HG02678 (cell line): ENCODE data around the gene LST1.

Source experiments
- ATAC-seq: cut with Tn5 transposase; IDR thresholded peaks from one replicate; pipeline ENCODE4 v1.9.1; 2021; ENCODE audit warnings: mild to moderate bottlenecking, moderate library complexity; ENCODE audit not compliant: unreplicated experiment

The LST1 gene

DNA sequence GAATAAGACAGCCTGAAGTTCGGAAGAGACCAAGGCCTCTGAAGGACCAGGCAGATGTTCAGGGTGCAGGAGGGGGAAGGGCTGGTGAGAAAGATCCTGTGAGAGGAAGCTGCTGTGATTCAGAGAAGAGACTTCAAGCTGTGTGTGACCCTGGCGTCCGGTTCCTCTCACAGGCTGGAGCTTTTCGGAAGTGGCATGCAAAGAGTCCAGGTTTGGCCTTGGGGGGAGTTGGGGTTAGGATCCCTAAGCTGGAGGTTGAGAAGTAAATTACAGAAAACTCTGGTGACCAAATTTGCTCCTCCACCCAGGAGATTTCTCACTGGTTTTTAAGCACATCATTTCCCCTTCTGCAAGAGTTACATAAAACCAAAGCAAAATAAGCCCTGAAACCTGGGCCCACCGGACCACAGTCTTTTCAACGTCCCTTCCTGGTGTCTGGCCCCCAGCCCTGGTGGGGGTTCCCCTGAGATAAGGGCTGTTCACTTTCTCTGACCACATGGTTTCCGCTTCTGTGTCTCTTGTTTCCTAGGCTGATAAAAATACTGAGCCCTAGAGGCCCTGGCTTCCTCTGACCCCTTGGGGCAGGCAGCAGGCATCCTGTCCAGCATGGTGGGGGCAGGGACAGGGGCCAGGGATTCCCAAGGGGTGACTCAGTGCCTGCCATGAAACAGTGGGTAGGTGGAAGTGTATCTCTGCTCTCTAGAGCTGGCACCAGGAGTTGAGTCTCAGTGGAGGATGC is 25.9 kb upstream of the LST1 start:
- peak; percentile 70 for ATAC-seq

DNA sequence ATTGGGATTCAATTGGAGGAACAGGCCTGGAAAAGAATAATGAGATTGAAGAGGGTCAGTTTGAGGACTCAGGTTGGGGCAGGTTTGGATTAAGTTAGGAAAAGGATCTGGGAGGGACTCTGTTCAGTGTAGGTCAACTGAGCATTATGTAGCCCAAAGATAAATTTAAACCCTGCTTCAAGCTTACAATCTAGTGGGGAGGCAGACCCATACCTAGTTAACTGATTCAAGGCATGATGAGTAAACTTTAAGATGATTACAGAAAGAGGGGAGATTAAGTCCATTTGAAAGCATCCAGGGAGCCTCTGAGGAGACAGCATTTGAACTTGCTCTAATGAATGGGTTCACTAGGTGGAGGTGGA is 25.4 kb upstream of the LST1 start:
- no peak for ATAC-seq

DNA sequence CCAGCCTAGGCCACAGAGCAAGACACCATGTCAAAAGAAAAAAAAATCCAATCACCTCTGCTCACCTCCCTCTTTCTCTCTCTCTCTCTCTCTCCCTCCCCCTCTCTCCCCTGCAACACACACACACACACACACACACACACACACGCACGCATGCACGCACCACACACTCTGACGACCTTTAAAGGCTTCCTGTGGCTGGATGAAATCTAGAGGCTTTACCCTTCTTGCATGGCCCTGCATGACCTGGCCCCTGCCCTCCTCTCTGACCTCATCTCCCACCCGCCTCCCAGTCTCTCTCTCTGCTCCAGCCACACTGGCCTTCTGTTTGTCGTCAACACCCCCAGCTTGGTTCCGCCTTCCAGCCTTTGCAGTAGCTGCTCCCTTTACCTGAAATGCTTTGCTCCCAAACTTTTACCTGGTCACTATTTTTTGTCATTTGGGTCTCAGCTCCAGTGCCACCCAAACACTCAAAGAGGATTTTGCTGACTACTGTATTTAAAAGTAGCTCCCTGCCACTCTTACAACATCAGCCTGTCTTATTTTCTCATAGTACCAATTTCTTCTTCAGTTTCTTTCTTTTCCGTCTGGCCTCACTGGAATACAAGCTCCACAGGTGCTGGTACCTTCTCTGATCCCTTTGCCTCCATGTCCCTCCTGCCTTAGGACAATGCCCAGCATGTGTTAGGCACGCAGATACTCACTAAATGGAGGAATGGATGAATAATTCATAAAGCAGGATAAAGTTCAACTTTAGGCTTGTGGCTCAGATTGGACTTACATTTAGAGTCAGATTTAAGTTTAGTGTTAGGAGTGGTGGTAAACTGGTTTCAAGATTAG is 18.3 kb upstream of the LST1 start:
- no peak for ATAC-seq

DNA sequence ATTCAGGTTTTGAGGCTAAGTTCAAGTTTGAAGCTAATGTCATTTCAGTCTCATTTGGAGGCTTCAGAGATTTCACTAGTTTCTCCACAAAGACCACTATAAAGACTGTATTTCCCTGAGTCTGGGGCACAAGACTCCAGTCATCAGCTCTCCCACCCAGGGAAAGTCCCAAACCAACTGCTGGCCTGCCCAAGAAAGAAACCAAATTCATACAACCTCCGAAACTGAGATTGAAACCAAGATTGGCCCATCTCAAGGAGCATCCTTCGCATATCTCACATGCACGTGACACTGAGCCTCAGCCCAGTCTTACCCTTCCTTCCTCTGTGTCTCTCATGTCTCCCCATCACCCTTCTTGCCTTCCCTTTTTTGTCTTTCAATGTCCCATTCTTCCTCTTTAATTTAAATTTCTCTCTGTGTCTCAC is 17.5 kb upstream of the LST1 start:
- peak; percentile 73 for ATAC-seq

DNA sequence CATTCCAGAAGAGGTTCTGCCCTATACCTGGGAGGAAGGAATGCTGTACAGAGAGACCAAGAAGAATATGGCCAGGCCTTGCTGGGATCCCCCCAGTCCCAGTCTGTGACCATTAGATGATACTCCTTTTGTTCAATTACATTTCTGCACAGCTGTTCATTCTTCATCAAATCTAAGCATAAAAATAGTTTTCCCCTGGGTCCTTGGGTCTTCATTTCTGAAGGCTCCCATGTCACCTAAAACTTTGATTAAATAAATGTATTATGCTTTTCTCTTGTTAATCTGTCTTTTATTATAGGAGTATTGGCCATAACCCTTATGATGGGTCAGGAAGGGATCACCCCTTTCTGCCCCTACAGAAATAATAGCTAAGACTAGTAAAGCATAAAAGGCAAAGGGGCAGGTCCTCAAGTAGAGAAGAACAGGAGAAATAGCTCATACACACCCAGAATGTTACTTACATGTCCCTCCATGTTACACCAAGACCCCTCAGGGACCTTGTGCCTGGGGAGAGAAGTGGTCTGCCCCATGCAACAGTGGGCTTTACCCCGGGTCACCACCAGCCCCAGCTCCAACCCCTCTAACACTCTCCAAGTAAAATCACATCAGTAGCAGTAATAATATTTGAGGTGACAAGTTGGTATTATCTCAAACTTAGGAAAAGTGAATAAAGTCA is 16.1 kb upstream of the LST1 start:
- no peak for ATAC-seq

DNA sequence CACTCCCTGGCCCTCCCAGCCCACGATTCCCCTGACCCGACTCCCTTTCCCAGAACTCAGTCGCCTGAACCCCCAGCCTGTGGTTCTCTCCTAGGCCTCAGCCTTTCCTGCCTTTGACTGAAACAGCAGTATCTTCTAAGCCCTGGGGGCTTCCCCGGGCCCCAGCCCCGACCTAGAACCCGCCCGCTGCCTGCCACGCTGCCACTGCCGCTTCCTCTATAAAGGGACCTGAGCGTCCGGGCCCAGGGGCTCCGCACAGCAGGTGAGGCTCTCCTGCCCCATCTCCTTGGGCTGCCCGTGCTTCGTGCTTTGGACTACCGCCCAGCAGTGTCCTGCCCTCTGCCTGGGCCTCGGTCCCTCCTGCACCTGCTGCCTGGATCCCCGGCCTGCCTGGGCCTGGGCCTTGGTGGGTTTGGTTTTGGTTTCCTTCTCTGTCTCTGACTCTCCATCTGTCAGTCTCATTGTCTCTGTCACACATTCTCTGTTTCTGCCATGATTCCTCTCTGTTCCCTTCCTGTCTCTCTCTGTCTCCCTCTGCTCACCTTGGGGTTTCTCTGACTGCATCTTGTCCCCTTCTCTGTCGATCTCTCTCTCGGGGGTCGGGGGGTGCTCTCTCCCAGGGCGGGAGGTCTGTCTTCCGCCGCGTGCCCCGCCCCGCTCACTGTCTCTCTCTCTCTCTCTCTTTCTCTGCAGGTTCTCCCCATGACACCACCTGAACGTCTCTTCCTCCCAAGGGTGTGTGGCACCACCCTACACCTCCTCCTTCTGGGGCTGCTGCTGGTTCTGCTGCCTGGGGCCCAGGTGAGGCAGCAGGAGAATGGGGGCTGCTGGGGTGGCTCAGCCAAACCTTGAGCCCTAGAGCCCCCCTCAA is 13.8 kb upstream of the LST1 start, which contains the start of gene LTA:
Gene LTA, plus strand, starts transcription at position 249 of the 871 bp plus-strand sequence. Its CDS starts 454 bp downstream, at position 703.
- ATAC-seq = no peak

DNA sequence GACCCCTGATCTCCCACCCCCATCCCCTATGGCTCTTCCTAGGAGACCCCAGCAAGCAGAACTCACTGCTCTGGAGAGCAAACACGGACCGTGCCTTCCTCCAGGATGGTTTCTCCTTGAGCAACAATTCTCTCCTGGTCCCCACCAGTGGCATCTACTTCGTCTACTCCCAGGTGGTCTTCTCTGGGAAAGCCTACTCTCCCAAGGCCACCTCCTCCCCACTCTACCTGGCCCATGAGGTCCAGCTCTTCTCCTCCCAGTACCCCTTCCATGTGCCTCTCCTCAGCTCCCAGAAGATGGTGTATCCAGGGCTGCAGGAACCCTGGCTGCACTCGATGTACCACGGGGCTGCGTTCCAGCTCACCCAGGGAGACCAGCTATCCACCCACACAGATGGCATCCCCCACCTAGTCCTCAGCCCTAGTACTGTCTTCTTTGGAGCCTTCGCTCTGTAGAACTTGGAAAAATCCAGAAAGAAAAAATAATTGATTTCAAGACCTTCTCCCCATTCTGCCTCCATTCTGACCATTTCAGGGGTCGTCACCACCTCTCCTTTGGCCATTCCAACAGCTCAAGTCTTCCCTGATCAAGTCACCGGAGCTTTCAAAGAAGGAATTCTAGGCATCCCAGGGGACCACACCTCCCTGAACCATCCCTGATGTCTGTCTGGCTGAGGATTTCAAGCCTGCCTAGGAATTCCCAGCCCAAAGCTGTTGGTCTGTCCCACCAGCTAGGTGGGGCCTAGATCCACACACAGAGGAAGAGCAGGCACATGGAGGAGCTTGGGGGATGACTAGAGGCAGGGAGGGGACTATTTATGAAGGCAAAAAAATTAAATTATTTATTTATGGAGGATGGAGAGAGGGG is 12.6 kb upstream of the LST1 start:
- no peak for ATAC-seq

DNA sequence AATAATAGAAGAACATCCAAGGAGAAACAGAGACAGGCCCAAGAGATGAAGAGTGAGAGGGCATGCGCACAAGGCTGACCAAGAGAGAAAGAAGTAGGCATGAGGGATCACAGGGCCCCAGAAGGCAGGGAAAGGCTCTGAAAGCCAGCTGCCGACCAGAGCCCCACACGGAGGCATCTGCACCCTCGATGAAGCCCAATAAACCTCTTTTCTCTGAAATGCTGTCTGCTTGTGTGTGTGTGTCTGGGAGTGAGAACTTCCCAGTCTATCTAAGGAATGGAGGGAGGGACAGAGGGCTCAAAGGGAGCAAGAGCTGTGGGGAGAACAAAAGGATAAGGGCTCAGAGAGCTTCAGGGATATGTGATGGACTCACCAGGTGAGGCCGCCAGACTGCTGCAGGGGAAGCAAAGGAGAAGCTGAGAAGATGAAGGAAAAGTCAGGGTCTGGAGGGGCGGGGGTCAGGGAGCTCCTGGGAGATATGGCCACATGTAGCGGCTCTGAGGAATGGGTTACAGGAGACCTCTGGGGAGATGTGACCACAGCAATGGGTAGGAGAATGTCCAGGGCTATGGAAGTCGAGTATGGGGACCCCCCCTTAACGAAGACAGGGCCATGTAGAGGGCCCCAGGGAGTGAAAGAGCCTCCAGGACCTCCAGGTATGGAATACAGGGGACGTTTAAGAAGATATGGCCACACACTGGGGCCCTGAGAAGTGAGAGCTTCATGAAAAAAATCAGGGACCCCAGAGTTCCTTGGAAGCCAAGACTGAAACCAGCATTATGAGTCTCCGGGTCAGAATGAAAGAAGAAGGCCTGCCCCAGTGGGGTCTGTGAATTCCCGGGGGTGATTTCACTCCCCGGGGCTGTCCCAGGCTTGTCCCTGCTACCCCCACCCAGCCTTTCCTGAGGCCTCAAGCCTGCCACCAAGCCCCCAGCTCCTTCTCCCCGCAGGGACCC is 11.7 kb upstream of the LST1 start:
- ATAC-seq = no peak

DNA sequence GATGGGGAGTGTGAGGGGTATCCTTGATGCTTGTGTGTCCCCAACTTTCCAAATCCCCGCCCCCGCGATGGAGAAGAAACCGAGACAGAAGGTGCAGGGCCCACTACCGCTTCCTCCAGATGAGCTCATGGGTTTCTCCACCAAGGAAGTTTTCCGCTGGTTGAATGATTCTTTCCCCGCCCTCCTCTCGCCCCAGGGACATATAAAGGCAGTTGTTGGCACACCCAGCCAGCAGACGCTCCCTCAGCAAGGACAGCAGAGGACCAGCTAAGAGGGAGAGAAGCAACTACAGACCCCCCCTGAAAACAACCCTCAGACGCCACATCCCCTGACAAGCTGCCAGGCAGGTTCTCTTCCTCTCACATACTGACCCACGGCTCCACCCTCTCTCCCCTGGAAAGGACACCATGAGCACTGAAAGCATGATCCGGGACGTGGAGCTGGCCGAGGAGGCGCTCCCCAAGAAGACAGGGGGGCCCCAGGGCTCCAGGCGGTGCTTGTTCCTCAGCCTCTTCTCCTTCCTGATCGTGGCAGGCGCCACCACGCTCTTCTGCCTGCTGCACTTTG is 10.7 kb upstream of the LST1 start, which contains the start of gene TNF:
Gene TNF, plus strand, starts transcription at position 231 of the 567 bp plus-strand sequence. Its CDS starts 177 bp downstream, at position 408.
- ATAC-seq = no peak

DNA sequence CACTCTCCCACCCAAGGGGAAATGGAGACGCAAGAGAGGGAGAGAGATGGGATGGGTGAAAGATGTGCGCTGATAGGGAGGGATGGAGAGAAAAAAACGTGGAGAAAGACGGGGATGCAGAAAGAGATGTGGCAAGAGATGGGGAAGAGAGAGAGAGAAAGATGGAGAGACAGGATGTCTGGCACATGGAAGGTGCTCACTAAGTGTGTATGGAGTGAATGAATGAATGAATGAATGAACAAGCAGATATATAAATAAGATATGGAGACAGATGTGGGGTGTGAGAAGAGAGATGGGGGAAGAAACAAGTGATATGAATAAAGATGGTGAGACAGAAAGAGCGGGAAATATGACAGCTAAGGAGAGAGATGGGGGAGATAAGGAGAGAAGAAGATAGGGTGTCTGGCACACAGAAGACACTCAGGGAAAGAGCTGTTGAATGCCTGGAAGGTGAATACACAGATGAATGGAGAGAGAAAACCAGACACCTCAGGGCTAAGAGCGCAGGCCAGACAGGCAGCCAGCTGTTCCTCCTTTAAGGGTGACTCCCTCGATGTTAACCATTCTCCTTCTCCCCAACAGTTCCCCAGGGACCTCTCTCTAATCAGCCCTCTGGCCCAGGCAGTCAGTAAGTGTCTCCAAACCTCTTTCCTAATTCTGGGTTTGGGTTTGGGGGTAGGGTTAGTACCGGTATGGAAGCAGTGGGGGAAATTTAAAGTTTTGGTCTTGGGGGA is 10.0 kb upstream of the LST1 start:
- ATAC-seq = no peak

DNA sequence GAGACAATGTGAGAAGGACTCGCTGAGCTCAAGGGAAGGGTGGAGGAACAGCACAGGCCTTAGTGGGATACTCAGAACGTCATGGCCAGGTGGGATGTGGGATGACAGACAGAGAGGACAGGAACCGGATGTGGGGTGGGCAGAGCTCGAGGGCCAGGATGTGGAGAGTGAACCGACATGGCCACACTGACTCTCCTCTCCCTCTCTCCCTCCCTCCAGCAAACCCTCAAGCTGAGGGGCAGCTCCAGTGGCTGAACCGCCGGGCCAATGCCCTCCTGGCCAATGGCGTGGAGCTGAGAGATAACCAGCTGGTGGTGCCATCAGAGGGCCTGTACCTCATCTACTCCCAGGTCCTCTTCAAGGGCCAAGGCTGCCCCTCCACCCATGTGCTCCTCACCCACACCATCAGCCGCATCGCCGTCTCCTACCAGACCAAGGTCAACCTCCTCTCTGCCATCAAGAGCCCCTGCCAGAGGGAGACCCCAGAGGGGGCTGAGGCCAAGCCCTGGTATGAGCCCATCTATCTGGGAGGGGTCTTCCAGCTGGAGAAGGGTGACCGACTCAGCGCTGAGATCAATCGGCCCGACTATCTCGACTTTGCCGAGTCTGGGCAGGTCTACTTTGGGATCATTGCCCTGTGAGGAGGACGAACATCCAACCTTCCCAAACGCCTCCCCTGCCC is 9.0 kb upstream of the LST1 start:
- ATAC-seq = no peak

DNA sequence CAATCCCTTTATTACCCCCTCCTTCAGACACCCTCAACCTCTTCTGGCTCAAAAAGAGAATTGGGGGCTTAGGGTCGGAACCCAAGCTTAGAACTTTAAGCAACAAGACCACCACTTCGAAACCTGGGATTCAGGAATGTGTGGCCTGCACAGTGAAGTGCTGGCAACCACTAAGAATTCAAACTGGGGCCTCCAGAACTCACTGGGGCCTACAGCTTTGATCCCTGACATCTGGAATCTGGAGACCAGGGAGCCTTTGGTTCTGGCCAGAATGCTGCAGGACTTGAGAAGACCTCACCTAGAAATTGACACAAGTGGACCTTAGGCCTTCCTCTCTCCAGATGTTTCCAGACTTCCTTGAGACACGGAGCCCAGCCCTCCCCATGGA is 8.5 kb upstream of the LST1 start:
- no peak for ATAC-seq

DNA sequence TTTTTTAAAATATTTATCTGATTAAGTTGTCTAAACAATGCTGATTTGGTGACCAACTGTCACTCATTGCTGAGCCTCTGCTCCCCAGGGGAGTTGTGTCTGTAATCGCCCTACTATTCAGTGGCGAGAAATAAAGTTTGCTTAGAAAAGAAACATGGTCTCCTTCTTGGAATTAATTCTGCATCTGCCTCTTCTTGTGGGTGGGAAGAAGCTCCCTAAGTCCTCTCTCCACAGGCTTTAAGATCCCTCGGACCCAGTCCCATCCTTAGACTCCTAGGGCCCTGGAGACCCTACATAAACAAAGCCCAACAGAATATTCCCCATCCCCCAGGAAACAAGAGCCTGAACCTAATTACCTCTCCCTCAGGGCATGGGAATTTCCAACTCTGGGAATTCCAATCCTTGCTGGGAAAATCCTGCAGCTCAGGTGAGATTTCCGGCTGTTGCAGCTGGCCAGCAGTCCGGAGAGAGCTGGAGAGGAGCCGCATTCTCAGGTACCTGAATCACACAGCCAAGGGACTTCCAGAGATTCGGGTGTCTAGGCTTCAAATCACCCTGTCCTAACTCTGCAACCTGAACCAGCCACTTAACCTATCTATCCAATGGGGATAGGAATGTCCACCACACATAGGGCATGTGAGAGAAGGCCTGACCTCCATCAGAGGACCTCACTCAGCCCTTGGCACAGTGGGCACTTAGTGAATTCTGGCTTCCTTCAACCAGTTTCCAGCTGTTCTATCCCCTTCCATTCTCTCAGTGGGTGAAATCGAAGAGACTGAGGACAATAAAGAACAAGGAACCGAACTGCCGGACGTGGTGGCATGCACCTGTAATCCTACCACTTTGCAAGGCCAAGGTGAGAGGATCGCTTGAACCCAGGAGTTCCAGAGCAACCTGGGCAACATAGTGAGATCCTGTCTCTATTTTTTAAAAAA is 7.6 kb upstream of the LST1 start:
- ATAC-seq = no peak

DNA sequence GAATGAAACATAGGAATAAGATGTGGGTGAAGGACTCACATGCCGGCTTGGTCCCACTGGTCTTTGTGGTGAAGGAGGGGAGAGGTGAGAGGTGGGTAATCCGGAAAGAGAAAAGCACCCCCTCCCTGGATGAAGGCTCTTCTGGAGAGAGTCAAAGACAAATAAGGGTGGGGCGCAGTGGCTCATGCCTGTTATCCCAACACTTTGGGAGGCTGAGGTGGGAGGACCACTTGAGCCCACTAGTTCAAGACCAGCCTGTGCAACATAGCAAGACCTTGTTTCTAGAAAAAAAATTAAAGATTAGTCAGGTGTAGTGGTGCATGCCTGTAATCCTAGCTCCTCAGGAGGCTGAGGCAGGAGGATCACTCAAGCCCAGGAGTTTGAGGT is 7.0 kb upstream of the LST1 start:
- ATAC-seq = no peak

DNA sequence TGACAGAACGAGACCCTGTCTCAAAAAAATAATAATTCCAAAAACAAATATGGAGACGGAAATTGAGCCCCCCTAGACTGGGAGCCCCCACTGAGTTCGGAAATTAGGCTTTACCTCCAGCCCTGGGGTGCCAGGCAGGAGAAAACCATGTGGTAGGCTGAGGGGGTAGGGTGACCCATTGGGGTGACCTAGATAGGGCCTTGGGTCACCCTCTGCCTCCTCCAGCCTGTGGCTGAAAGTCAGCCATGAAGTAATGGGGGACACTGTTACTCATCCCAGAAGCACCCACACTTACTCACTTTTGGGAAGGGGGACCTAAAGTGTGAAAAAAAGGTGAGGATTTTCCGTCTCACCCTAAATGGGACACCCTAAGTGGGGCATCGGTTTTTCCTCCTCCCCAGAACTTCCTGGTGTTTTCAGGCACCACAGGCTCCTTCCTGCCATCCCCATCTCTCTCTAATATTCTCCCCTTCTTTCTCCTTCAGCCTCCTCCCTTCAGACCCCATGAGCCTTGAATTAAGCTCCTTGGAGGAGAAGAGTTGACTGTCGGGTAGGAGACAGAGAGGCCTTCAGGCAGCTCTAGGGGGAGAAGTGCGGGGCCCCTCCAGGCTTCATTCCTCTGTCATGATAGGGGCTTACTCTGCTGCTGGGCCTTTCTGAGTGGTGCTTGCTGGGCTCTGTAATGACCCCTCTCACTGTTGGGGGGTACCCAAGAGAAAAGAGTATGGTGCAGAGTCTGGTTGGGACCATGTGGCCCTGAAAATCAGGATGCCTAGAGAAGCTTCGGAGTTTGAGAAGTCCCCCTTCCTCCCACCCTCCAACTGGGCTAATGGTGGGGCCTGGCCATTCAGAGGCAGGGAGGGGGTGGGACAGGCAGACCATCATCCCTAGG is 6.3 kb upstream of the LST1 start:
- ATAC-seq = no peak
